ENCODE data around the gene PTGER1.
"Not testable (repeated sequence)": the region's sequence is repeated elsewhere in the genome, so short reads cannot be mapped to it uniquely, and the experiment has no call there.

Gene PTGER1, protein sequence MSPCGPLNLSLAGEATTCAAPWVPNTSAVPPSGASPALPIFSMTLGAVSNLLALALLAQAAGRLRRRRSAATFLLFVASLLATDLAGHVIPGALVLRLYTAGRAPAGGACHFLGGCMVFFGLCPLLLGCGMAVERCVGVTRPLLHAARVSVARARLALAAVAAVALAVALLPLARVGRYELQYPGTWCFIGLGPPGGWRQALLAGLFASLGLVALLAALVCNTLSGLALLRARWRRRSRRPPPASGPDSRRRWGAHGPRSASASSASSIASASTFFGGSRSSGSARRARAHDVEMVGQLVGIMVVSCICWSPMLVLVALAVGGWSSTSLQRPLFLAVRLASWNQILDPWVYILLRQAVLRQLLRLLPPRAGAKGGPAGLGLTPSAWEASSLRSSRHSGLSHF

DNA sequence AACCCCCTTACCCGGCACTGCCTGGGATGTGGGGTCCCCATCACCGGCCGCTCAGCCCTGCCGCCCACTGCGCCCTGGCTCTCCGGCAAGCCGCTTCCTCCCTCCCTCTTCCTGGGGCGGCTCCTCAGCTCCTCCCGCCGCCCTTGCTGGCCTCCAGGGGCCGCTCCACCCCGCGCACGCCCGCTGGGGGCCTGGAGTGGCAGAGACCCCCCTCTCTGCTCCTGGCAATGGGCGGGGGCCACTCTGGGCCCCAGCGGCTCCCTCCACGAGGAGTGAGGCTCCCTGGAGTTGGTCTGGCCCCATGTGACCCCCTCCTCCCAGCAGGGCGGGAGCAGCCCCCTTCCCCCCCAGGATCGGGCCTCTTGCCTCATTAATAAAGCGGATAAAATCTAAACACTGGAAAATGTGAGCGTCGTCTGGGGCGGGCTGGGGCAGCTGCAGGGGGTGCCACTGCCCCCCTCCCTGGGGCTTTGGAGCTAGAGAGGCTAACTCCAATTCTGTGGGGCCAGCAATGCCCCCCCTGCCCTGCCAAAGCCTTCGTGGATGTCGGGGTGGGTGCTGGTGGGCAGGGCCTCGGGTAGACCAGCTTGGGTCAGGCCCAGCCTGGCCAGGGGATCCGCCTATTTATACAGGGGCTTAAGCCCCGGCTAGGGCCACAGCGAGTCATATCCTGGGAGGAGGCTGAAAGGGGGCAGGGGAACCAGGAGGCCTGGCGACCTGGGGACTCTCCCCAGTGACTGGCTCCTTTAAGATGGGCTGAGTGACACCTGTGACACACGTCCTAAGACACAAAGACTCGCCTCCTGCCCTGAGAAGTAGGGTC lies at the start of gene PTGER1:
TSS of gene PTGER1 (minus strand) at position 104 of the 823 bp plus-strand sequence. CDS start 1,034 bp downstream, outside the sequence.
- peak; percentile 26 for DNase-seq

DNA sequence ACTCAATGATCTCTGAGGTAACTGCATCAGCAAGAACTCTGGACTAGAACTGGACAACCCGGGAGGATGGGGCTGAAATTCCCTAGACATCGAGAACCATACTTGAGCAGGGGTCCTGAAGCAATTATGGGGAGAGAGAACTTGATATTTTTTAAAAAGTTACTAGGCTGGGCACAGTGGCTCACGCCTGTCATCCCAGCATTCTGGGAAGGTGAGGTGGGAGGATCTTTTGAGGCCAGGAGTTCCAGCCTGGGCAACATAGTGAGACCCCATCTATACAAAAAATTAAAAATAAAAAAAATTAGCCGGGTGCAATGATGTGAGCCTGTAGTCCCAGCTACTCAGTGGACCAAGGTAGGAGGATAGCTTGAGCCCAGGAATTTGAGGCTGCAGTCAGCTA lies 45.4 kb upstream of the PTGER1 start:
- DNase-seq: no peak

DNA sequence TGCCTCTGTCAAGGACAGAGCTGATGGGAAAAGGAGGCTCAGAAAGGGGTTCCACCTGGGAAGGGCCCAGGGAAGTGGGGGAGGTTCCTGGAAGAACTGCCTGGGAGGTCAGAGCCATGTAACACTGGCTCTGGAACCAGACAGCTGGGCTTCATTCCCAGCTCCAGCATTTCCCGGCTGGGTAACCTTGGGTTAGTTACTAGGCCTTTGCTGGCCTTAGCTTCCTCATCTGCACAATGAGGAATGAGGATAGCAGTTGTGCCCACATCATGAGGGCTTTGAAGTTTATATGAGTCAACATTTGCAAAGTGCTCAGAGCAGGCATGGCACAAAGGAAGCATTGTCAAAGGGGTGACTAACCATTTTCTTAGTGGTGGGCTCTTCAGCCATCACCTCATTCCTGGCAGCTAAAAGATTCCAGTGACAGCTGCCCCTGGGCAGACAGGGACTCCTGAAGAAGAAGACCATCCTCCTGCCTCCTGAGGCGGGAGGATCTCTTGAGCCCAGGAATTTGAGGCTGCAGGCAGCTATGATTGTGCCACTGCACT lies 44.8 kb upstream of the PTGER1 start:
- peak; percentile 25 for DNase-seq

DNA sequence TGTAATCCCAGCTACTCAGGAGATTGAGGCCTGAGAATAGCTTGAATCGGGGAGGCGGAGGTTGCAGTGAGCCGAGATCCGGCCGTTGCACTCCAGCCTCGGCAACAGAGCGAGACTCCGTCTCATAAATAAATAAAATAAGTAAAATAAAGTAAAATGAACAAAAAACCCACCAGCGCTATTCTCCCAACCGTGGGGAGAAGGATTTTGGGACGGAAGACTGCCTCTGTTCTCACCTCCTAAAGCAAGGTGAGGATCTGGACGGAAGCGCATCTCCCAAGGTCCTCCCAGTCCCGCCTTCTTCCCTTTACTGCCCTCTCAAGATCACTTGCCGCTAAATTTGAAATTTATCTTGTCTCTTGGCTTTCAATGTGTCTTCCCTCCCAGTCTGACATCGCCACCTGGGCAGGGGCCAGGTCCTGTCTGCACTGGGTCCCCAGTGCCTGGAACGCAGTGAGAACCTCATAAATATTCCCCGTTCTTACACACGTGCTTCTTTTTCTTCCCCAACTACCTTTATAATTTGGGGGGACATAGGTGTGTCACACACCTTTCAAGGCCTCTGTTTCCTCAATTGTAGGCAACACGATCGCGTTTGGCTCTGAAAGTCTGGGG lies 44.2 kb upstream of the PTGER1 start:
- no peak for DNase-seq

DNA sequence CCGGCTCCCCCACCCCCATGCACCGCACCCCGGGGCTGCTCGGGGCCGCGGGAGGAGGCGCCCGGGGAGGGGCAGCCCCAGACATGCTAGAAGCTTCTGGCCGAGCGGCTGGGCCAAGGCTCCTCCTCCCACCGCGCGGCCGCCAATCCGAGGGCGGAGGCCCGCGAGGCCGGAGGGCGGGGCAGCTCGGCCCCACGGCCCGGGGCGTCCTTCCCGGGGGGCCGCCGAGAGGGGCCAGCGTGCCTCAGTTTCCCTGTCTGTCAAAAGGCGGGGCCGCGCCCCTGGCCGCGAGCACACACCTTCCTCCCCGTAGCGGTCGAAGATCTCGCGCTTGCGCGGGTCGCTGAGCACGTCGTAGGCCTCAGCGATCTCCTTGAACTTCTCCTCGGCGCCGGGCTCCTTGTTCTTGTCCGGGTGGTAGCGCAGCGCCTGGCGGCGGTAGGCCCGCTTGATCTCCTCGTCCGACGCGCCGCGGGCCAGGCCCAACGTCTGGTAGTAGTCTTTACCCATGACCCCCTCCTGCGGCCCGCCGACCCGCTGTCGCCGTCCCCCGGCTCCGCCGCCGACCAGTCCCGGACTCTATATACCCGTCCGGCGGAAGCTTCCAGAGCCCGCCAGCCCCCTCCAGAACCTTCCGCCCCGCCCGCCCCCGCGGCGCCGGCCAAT lies 42.8 kb upstream of the PTGER1 start, which contains the start of gene DNAJB1:
TSS of gene DNAJB1 (minus strand) at position 558 of the 666 bp plus-strand sequence. CDS start at position 510, 48 bp downstream.
- peak; percentile 79 for DNase-seq

DNA sequence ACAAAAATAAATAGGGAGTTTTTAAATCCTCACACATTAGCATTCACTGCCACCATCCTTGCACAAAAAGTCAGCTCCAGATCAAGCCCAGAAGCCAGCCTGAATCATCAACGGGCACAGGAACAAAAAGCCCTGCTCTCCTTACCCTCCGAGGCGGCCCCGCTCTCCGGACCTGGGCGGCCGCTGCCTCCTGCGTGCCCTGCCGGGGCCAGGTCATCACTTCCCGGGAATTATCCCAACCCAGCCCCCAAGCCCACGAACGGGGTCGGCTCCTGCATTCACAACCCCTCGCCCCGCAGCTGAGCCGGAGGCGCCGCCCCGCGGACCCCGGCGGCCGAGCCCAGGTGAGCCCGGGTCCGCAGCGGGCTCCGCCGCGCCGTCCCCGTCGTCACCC lies 42.3 kb upstream of the PTGER1 start:
- DNase-seq: no peak

DNA sequence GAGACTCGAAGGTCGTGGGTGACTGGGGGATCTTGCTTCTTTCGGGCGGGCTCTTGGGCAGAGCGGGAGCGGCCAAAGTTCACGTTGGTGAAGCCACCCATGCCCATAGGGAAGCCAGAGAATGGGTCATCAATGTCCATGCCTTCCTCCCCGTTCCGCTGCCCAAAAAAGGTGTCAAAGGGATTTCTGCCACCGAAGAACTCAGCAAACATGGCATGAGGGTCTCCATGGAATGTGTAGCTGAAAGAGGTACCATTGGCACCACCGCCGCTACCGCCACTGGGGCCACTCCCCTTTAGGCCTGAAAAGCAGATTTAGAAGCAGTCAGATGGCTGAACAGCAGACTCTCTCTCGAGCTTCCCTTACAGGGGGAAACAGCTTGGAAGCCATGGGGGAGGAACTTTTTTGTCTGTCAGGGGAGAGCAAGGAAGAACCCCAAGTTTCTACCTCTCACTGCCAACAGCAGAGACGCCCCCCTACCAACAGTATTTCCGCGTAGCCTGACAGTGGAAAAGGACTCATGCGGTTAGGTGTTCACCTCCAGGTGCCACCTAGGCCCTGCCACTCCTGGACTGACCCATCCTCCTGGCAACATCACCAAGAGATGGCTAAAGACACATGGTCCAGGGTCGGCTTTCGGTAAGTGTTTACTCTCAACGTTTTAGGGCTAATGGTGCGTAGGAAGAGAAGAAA lies 41.7 kb upstream of the PTGER1 start:
- peak; percentile 56 for DNase-seq

DNA sequence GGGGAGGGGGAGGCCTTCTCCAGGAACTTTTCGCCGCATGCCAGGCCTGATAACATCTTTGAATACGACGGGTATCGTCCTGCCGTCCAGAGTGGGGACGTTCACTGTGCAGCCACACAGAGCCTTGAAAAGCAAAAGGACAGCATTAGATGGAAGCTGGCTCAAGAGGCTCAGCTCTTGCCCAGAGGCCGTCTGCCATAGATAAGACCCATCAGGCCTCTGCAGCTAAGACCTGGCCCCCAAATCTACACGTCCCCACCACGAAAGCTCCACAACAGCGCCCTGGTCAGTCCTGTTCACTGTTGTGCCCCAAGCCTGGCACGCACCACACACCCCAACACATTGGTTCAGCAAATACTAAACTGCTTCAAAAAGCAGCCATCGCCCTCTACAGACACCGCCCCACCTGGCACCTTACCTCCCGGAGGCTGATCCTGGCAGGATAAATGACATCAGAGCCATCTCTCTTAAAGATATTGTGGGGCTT lies 40.9 kb upstream of the PTGER1 start:
- peak; percentile 35 for DNase-seq

DNA sequence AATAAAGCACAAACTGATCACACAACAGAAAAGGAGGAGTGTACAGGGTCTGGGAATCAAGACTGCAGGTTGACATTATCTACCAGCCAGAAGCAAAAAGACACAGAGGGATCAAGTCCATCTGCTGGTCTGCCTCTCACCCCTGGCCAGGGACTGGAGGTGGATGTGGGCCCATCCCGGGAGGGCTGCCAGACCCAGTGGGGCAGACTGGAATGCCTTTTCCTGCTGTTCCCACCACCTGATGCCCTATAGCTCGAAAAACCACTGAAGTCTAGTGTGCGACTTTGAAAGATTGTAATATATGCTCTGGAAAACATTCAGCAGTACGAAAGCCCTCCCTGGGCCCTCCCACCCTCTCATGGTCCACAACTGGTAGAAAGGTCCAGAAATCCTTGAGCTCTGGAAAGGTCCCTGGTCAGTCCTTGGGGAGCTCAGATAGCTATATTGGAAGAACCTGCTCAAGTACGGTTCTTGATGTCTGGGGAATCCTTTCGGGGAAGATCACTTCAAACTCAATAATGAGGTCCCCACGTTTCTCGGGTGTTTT lies 40.4 kb upstream of the PTGER1 start:
- DNase-seq: peak; percentile 31

DNA sequence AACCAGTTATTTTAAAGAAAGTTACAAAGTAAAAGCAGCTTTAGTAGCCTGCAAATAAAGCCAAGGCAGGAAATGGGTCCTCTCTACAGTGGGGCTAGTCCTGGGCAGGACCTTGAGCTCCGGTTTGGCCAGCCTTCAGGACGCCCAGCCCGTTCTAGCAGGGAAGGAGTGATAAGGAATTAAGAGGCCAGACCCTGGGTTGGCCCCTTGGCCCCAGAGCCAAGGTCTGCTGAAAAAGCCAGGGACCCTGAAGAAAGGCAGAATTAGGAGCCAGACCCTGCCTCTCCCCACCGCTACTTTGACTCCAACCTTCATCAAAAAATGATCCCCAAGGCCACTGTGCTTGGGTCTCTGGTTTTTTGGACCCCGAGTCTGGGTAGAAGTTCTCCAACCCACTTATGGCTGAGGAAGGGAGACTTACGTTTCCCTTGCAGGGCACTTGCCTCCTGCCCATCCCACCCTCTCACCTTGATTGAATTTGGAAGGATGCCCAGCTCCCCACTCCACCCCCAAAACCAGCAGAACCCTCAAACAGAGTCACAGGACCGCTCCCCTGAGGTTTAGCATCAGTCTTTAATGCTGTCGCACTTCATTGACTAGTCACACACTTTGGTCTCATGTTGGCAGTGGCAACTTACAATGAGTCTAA lies 39.2 kb upstream of the PTGER1 start:
- peak; percentile 51 for DNase-seq

DNA sequence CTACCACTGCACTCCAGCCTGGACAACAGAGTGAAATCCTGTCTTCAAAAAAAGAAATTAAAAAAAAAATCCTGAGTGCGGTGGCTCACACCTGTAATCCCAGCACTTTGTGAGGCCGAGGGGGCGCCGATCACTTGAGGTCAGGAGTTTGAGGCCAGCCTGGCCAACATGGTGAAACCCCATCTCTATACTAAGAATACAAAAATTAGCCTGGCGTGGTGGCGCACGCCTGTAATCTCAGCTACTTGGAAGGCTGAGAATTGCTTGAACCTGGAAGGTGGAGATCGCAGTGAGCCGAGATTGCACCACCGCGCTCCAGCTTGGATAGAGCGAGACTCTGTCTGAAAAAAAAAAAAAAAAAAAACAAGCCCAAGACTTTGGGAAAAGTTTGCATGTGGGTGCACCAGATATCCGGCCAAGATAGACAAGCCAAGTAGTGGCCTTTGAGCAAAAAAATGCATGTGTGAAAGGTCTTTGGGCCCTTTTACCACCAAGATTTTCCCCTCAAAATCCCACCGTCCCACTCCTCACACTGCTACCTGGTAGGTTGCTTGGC lies 37.3 kb upstream of the PTGER1 start:
- no peak for DNase-seq

DNA sequence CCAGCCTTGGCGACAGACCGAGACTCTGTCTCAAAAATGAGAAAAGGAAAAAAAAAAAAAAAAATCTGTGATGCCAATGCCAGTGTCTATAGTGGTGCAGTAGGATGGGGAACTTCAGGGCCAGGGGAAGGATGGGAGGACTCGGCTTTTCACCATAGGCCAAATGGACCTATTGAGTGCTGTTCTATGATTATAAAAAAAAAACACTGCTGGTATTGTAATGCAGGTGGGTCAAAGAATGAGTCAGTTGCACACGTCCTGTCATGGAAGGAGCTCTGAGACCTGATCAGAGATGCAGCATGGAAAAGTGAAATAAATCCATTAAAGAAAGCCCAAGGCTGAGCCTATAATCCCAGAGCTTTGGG lies 36.1 kb upstream of the PTGER1 start:
- peak; percentile 27 for DNase-seq

DNA sequence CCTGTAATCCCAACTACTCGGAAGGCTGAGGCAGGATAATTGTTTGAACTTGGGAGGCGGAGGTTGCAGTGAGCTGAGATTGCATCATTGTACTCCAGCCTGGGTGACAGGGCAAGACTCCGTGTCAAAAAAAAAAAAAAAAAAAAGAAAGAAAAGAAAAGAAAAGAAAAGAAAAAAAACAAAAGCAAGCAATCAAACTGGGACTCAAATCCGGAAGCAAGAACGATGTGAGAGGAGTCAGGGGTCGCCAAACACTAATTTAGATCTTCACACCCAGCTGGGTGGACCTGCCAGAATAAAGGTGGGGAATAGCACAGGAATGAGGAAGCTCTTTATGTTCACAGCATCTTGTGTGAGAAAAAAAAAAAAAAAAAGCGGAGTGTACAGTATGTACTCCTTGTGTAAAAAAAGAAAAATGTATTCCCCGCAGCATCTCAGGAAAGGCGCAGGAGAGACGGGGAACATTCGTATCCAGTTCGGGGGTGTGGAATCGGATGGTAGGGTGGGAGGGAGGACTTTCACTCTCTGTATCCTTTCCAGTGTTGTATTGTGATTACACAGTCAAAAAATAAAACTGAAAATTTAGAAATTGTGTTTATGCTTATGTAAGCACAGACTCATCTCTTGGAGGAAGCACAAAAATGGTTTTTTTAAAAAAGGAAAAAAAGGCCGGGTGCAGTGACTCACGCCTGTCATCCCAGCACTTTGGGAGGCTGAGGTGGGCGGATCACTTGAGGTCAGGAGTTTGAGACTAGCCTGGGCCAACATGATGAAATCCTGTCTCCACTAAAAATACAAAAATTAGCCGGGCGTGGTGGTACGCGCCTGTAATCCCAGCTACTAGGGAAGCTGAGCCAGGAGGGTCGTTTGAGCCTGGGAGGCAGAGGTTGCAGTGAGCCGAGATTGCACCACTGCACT lies 35.4 kb upstream of the PTGER1 start:
- peak; percentile 35 for DNase-seq

DNA sequence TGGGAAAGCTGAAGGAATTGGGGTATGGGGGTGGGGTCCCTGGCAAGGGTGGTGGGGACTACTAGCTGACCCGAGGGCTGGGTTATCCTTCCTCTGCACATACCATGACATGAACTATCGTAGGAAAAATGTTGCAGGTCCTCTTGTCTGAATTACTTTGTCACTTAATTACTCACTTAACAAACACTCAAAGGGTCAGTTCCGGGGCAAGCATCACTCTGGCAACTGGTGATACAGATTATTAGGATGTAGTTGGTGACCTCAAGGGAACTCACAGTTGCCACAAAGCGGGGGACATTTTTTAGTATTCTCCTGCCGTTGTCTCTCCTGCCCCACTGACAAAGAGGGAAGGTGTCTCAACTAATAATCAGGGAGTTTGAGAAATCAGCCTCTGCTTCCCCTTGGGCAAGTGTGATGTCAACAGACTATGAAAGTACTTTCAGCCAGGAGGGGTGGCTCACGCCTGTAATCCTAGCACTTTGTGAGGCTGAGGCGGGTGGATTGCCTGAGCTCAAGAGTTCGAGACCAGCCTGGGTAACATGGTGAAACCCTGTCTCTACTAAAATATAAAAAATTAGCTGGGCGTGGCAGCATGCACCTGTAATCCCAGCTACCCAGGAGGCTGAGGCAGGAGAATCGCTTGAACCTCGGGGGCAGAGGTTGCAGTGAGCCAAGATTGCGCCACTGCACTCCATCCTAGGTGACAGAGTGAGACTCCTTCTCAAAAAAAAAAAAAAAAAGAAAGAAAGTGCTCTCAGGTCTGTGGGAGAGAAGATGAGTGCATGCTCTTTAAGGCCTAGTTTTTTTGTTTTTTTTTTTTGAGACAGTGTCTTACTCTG lies 32.8 kb upstream of the PTGER1 start:
- peak; percentile 37 for DNase-seq

DNA sequence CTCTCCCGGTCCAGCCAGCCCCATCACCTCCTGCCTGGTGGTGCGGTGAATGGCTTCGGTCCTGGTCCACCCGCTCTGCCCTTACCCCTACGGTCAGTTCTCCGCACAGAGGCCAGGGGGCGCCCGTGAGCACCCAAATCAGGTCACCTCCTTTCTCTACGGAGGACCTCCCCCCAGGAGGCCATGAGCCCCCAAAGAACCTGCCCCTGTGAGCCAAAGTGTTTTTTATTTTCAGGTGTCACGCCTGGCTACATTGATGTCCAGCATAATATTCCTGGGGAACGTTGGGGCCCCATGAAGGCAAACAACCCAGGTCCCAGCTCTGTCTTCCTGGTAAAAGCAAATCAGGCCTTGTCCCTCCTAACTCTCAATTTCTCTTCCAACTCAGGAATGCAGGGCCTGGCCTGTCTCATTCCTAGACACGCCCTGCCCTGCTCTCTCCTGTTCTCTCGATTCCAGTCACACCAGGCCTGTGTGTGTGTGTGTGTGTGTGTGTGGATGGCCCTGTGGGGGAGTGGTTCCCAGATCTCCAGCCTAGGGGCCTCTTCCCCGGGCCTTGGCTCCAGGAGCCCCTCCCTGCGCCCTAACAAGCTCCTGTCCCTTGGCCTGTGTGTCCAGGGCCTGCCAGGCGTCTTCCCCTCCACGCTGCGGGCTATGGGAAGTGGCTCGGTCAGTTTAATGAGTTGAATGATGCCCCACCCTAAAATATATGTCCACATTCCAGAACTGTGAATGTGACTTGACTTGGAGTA lies 30.5 kb upstream of the PTGER1 start:
- peak; percentile 81 for DNase-seq

DNA sequence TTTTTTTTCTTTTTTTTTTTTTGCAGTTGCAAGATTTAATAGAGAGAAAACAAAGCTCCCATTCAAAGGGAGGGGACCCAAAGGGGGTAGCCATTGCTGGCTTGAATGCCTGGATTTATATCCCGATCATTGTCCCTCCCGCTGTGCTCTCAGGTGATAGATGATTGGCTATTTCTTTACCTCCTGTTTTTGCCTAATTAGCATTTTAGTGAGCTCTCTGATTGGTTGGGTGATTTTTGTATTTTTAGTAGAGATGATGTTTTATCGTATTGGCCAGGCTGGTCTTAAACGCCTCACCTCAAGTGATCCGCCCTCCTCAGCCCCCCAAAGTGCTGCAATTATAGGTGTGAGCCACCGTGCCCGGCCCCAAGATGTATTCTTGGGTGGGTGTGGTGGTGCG lies 29.4 kb upstream of the PTGER1 start:
- not testable (repeated sequence) for DNase-seq

DNA sequence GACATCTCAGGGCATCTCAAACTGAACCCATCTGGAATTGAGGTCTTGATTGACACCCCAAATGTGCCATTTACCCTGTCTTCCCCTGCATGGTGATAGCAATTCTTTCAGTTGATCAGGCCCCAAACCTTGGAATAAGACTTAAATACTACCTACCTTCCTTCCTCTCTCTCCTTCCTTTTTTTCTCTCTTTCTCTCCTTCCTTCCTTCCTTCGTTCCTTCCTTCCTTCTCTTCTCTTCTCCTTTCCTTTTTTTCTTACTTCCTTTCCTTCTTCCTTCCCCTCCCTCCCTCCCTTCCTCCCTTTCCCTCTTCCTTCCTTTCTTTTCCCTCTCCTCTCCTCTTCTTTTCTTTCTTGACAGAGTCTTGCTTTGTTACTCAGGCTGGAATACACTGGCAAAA lies 28.1 kb upstream of the PTGER1 start:
- no peak for DNase-seq

Measured in CD4-positive, alpha-beta T cell treated with Interleukin-17A for 1 hour (primary cell).